Gastroesophageal sphincter (tissue), 3 donors: ENCODE measurements around the gene LRRC63.

Source experiments
- CTCF ChIP-seq, 4 experiments: fragments of 200-600 bp in 2 of 4; fragments of 450-650 bp in 2 of 4; sonication (generic) in 1 of 4; IDR thresholded peaks; one replicate each; pipeline ENCODE4 v1.5.1; 2017 to 2019; ENCODE audit warnings: antibody characterized with exemption in 4 of 4, mild to moderate bottlenecking in 2 of 4, moderate library complexity in 2 of 4
- EP300 ChIP-seq: sonication (generic); formaldehyde crosslinking; IDR thresholded peaks from one replicate; pipeline ENCODE4 v1.6.1; 2017; ENCODE audit warnings: antibody characterized with exemption, mild to moderate bottlenecking
- POLR2A ChIP-seq, 2 donors: fragments of 450-650 bp; IDR thresholded peaks; one replicate each; pipeline ENCODE4 v1.6.1; 2017; ENCODE audit warnings: antibody characterized with exemption in 2 of 2, mild to moderate bottlenecking in 2 of 2, moderate library complexity in 1 of 2

- no peak for TF ChIP-seq POLR2A (IDR thresholded peaks at IDR 0.05)
- TF ChIP-seq CTCF (IDR thresholded peaks at IDR 0.05) = no peak
- TF ChIP-seq EP300 = no peak
Measured at GRCh38 chr13:46206143-46206542, 5.6 kb upstream of the LRRC63 start.
